HepG2 (cell line): ENCODE measurements around the gene LYPD4. TPM values are rescaled to one million over a fixed set of nuclear protein-coding genes. Genes with fewer than 3 reads are reported as not detected.

Source experiments
- ATAC-seq: fragments of 200-7000 bp; cut with Tn5 transposase; 3 replicates; pipeline ENCODE4 v1.9.1; 2020; ENCODE audit warnings: mild to moderate bottlenecking, moderate library complexity
- BruUV-seq: library from RNA; stranded (reverse); fragments of 400-500 nt; replicated peaks from 2 replicates; lab custom pipeline; 2021; lab: Mats Ljungman, UMichigan
- CTCF ChIA-PET: fragments of 300-600 bp; formaldehyde crosslinking; extraction: SDS; loops from one replicate; lab custom pipeline; 2021; ENCODE audit warnings: low total read pairs, inconsistent platforms, low intra/inter-chr PET ratio; lab: Yijun Ruan, JAX
- POLR2A ChIA-PET: fragments of 350-600 bp; sonication (Branson Sonifier 250); formaldehyde crosslinking; loops from one replicate; lab custom pipeline; 2020; ENCODE audit warnings: antibody characterized with exemption, inconsistent platforms; lab: Yijun Ruan, JAX
- DNase-seq: peaks from one replicate; pipeline ENCODE4 v3.0.0-alpha.2; 2015; ENCODE audit warnings: low spot score
- FAIRE-seq: peaks from 3 replicates; lab custom pipeline; 2011; peaks lifted over from hg19 to GRCh38; lab: Jason Lieb, UNC
- H2AFZ ChIP-seq: one replicate; pipeline ENCODE4 v1.6.1; 2011; ENCODE audit warnings: low read length, inconsistent platforms
- H3K27ac ChIP-seq: fragments of 300-600 bp; 3 replicates; pipeline ENCODE4 v1.8.0; 2011; ENCODE audit warnings: mixed run types, mild to moderate bottlenecking, mixed read lengths, low read length, inconsistent platforms; ENCODE audit not compliant: insufficient read depth; ENCODE audit errors: extremely low read length
- H3K27me3 ChIP-seq, 2 experiments: fragments of 200-600 bp in 1 of 2; 2 replicates in 1 of 2; 3 replicates in 1 of 2; pipeline versions ENCODE4 v1.6.0 to v1.8.0; 2011; ENCODE audit warnings: low read length in 2 of 2, mild to moderate bottlenecking in 2 of 2, moderate library complexity in 2 of 2, inconsistent platforms in 1 of 2; ENCODE audit not compliant: insufficient read depth in 2 of 2, control insufficient read depth in 1 of 2
- H3K36me3 ChIP-seq, 2 experiments: fragments of 200-600 bp in 1 of 2; replicated peaks in 1 of 2; 2 replicates in 1 of 2; 3 replicates in 1 of 2; pipeline versions ENCODE4 v1.5.1 to v1.8.0; 2011; ENCODE audit warnings: low read length in 2 of 2, inconsistent platforms in 1 of 2; ENCODE audit not compliant: insufficient read depth in 2 of 2, control insufficient read depth in 1 of 2
- H3K4me1 ChIP-seq: 2 replicates; pipeline ENCODE4 v1.5.1; 2012; ENCODE audit warnings: low read length, inconsistent platforms; ENCODE audit not compliant: insufficient read depth
- H3K4me2 ChIP-seq: 2 replicates; pipeline ENCODE4 v1.6.0; 2011; ENCODE audit warnings: low read depth, low read length, inconsistent platforms
- H3K4me3 ChIP-seq, 3 experiments: fragments of 200-600 bp in 1 of 3; sonication (generic), shearing (Covaris generic) in 1 of 3; replicated peaks in 1 of 3; 2 replicates each; pipeline ENCODE4 v1.5.1; 2011 to 2016; ENCODE audit warnings: low read length in 3 of 3, inconsistent platforms in 2 of 3, low read depth in 2 of 3, mild to moderate bottlenecking in 2 of 3, control low read depth in 1 of 3, mixed read lengths in 1 of 3; ENCODE audit not compliant: insufficient read depth in 1 of 3
- H3K79me2 ChIP-seq: one replicate; pipeline ENCODE4 v1.6.1; 2011; ENCODE audit warnings: low read length, inconsistent platforms; ENCODE audit not compliant: insufficient read depth
- H3K9ac ChIP-seq: 2 replicates; pipeline ENCODE4 v1.6.0; 2011; ENCODE audit warnings: mild to moderate bottlenecking, low read depth, low read length, inconsistent platforms; ENCODE audit not compliant: insufficient read depth
- H3K9me3 ChIP-seq: 2 replicates; pipeline ENCODE4 v1.5.1; 2012; ENCODE audit warnings: mild to moderate bottlenecking, low read length
- H4K20me1 ChIP-seq: 2 replicates; pipeline ENCODE4 v1.6.0; 2011; ENCODE audit warnings: inconsistent platforms, mild to moderate bottlenecking, low read length, moderate library complexity; ENCODE audit not compliant: insufficient read depth
- CENPX ChIP-seq: sonication (generic); formaldehyde crosslinking; IDR thresholded peaks from 2 replicates; pipeline ENCODE4 v1.9.0; 2021; ENCODE audit warnings: mild to moderate bottlenecking, missing genetic modification reagents, moderate library complexity
- FOXK1 ChIP-seq: sonication (generic); formaldehyde crosslinking; IDR thresholded peaks from 2 replicates; pipeline ENCODE4 v1.4.0; 2020; ENCODE audit warnings: low read depth, missing genetic modification reagents, borderline replicate concordance
- GPBP1L1 ChIP-seq: sonication (generic); formaldehyde crosslinking; IDR thresholded peaks from 2 replicates; pipeline ENCODE4 v1.5.0; 2020; ENCODE audit warnings: mild to moderate bottlenecking, missing genetic modification reagents
- HNRNPUL1 ChIP-seq: fragments of 200-400 bp; formaldehyde crosslinking; IDR thresholded peaks from 2 replicates; pipeline ENCODE4 v1.6.1; 2017; ENCODE audit warnings: low read depth, mild to moderate bottlenecking, low read length, moderate library complexity
- JUNB ChIP-seq: sonication (generic); formaldehyde crosslinking; IDR thresholded peaks from 2 replicates; pipeline ENCODE4 v1.8.0; 2022; ENCODE audit warnings: missing genetic modification reagents, mild to moderate bottlenecking, borderline replicate concordance
- PBX2 ChIP-seq: IDR thresholded peaks from 2 replicates; pipeline ENCODE4 v1.6.1; 2016; ENCODE audit warnings: control low read depth
- RXRB ChIP-seq: IDR thresholded peaks from 2 replicates; pipeline ENCODE4 v1.6.1; 2016; ENCODE audit warnings: borderline replicate concordance, missing genetic modification reagents, missing compliant biosample characterization
- SMAD1 ChIP-seq: sonication (generic); formaldehyde crosslinking; IDR thresholded peaks from 2 replicates; pipeline ENCODE4 v1.4.0; 2020; ENCODE audit warnings: missing genetic modification reagents, low read depth, mild to moderate bottlenecking, borderline replicate concordance
- SP1 ChIP-seq, 2 experiments: fragments of 450-650 bp in 1 of 2; sonication (generic) in 1 of 2; formaldehyde crosslinking in 1 of 2; IDR thresholded peaks; 2 replicates each; pipeline versions ENCODE4 v1.4.0 to v1.6.1; 2016 to 2020; ENCODE audit warnings: missing genetic modification reagents in 1 of 2
- ZFP1 ChIP-seq: IDR thresholded peaks from 2 replicates; pipeline ENCODE4 v1.6.1; 2016
- ZNF142 ChIP-seq: sonication (generic); formaldehyde crosslinking; IDR thresholded peaks from 2 replicates; pipeline ENCODE4 v1.4.0; 2020; ENCODE audit warnings: missing genetic modification reagents
- ZNF276 ChIP-seq: sonication (generic); formaldehyde crosslinking; IDR thresholded peaks from 2 replicates; pipeline ENCODE4 v1.4.0; 2020; ENCODE audit warnings: mild to moderate bottlenecking, low read depth, missing genetic modification reagents
- ZNF569 ChIP-seq: sonication (generic); formaldehyde crosslinking; IDR thresholded peaks from 2 replicates; pipeline ENCODE4 v1.5.0; 2020; ENCODE audit warnings: mild to moderate bottlenecking, missing genetic modification reagents, moderate library complexity, borderline replicate concordance
- ZNF577 ChIP-seq: sonication (generic); formaldehyde crosslinking; IDR thresholded peaks from 2 replicates; pipeline ENCODE4 v1.4.0; 2020; ENCODE audit warnings: mild to moderate bottlenecking, low read depth, missing genetic modification reagents, borderline replicate concordance
- ZNF780A ChIP-seq: sonication (generic); formaldehyde crosslinking; IDR thresholded peaks from 2 replicates; pipeline ENCODE4 v1.8.0; 2022; ENCODE audit warnings: mild to moderate bottlenecking, missing genetic modification reagents, moderate library complexity
- WGBS: methylation state at CpG from one replicate; pipeline ENCODE4 v1.1.6; 2017; ENCODE audit warnings: low lambda C conversion rate; 5-methylcytosine and 5-hydroxymethylcytosine counted together
- in situ Hi-C: cut with HindIII; loops from 2 replicates; pipeline ENCODE4 v1.10.0; 2017; ENCODE audit warnings: low pct_unique_long_range_greater_than_20kb; ENCODE audit not compliant: extremely low pct_ligation_motif_present
- intact Hi-C: fragments of 100-400 bp; cut with micrococcal nuclease; formaldehyde crosslinking; loops from one replicate; pipeline ENCODE4 v1.10.0; 2022; ENCODE audit not compliant: unreplicated experiment
- polyA plus RNA-seq, 8 experiments: library from polyadenylated mRNA; depleted of rRNA in 3 of 8; stranded (reverse) in 7 of 8; unstranded in 1 of 8; fragments of >200 nt; fragmentation: Illumina TruSeq in 4 of 8; extraction: Trizol in 4 of 8; gene quantifications; 2 replicates each; pipeline versions ENCODE4 v1.2.1 to v1.2.3, GENCODE V29; 2011 to 2016; ENCODE audit warnings: low read depth in 4 of 8, missing spikeins in 1 of 8, mixed read lengths in 1 of 8; ENCODE audit not compliant: insufficient read depth in 1 of 8
- total RNA-seq, 5 experiments: library from RNA; depleted of rRNA; stranded (reverse); fragments of >200 nt; fragmentation: Illumina TruSeq; extraction: Trizol; gene quantifications; 2 replicates each; pipeline ENCODE4 v1.2.3, GENCODE V29; 2016; ENCODE audit warnings: low read depth in 1 of 5

The LYPD4 gene
- total and polyA plus RNA-seq, 2 of the 13 experiments (the other 11 are each of a cell fraction or from before 2014, with no cell fraction given), result not detected

- DNase-seq (no peak), ATAC-seq (no peak), FAIRE-seq (no peak)
- Histone ChIP-seq H3K4me1 (no peaks in the 10 kb centered on the region), H3K9me3 (no peaks in the 10 kb centered on the region), H2AFZ (no peak overlapping the region), H3K27ac (no peak overlapping the region), H3K36me3 (no peaks in the 10 kb centered on the region), H3K4me3 (no peak overlapping the region), H3K79me2 (no peaks in the 10 kb centered on the region), H3K4me2 (no peak overlapping the region), H3K27me3 (no peaks in the 10 kb centered on the region), H3K9ac (no peak overlapping the region), H4K20me1 (no peaks in the 10 kb centered on the region)
- WGBS, result 0% methylated on average over 4 of the region's 4 CpGs
- no TSS peak for BruUV-seq
- CTCF ChIA-PET, result no interaction called here
- in situ Hi-C loops (no loop called here), intact Hi-C loops (no loop called here)
- POLR2A ChIA-PET, result no interaction called here
- TF ChIP-seq ZNF577 (CRISPR knock-in tag), result no peak
- no peak for TF ChIP-seq SMAD1 (CRISPR knock-in tag)
- TF ChIP-seq RXRB (CRISPR knock-in tag), result no peak
- no peak for TF ChIP-seq GPBP1L1 (CRISPR knock-in tag)
- TF ChIP-seq HNRNPUL1, result no peak
- no peak for TF ChIP-seq FOXK1
- TF ChIP-seq SP1 (IDR thresholded peaks at IDR 0.05), result no peak
- no peak for TF ChIP-seq SP1 (CRISPR knock-in tag; IDR thresholded peaks at IDR 0.05)
- no peak for TF ChIP-seq ZNF780A (CRISPR knock-in tag)
- no peak for TF ChIP-seq ZNF142
- no peak for TF ChIP-seq JUNB (CRISPR knock-in tag)
- no peak for TF ChIP-seq ZFP1
- TF ChIP-seq ZNF569, result no peak
- no peak for TF ChIP-seq PBX2 (CRISPR knock-in tag)
- TF ChIP-seq ZNF276, result no peak
- TF ChIP-seq CENPX, result no peak
Measured at GRCh38 chr19:41813911-41814310, 30.6 kb downstream of the LYPD4 start.
